HG03280 (cell line): Measurements from ENCODE around the gene SFRP4.

Experiments used
- ATAC-seq: cut with Tn5 transposase; IDR thresholded peaks from one replicate; pipeline ENCODE4 v1.9.1; 2021; ENCODE audit warnings: mild to moderate bottlenecking, moderate library complexity; ENCODE audit not compliant: unreplicated experiment

The SFRP4 gene

DNA sequence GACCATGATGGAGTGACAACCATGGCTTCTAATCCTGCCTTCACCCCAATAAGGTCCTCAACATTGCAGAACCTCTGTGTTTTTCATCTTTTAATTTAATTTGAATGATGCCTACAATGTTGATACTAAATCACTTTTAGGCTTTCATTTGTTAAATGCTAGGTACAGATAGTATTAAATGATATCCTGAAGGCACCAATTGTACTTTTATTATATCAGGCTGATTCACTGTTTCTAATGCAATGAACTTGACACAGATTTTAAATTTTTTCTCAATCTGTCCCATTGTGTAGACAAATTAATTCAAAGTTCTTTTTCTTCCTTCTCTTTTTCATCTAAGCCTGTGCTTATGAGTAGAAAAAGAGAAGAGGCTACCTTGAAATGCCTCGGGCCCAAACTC is 9.0 kb upstream of the SFRP4 start:
- no peak for ATAC-seq

DNA sequence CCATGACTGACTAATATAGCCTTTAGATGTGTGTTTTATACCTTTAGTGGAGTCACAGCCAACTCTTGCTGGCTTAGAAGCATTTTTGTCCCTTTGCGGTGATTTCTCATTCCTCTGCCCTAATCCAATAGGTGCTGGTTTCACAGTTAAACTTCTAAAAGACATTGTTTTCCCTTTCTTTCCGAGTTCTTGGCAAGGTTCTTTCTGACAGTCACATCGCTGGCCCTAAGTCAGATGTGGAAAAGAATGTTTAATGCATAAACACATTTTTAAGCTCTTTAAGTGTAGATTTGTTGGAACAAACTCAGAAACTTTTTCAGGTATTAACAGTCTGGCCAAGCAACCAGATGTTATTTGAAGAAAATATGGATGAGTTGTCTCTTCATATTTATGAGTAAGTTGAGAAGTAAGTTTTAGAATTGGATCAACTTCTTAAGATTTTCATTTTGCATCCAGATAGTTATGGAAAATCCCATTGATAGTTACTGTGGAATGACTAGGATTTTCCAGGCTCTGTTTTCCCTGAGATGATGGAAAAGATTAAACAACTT is 7.9 kb upstream of the SFRP4 start:
- no peak for ATAC-seq

DNA sequence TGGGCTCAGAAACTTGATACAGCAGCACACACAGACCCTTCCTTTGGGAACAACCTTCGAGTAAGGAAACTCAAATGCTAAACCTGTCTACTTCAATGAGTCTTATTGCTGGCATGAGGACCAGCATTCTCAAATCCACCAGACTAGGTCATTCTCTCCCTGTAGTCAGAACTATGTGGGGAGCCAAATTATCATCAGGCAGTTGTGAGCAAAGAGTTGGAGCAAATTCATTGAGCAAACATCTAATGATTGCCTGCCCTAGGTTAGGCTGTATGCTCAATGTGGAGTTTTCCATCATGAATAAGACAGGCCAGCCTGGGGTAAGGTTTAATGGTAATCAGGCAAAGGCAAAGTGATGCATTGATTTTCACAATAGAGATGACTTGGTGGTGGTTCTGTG is 7.4 kb upstream of the SFRP4 start:
- ATAC-seq: no peak

DNA sequence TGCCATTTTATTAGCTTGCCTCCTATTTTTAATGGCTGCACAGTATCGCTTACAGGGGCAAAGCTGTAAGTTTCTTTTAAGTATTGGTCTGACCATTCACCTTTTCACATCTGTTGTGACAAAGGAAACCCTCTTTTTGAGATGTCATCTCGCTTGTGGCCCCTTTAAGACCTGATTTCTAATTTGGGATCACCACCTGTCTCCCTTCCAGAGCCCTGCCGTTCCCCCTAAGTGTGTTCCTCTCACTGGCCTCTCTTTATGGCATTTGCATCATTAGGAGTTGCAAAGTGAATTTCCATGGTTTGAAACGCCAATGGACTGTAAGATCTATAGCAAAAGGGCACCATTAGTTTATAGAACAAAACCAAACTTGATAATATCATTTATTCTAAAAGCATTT is 5.3 kb upstream of the SFRP4 start:
- no peak for ATAC-seq

DNA sequence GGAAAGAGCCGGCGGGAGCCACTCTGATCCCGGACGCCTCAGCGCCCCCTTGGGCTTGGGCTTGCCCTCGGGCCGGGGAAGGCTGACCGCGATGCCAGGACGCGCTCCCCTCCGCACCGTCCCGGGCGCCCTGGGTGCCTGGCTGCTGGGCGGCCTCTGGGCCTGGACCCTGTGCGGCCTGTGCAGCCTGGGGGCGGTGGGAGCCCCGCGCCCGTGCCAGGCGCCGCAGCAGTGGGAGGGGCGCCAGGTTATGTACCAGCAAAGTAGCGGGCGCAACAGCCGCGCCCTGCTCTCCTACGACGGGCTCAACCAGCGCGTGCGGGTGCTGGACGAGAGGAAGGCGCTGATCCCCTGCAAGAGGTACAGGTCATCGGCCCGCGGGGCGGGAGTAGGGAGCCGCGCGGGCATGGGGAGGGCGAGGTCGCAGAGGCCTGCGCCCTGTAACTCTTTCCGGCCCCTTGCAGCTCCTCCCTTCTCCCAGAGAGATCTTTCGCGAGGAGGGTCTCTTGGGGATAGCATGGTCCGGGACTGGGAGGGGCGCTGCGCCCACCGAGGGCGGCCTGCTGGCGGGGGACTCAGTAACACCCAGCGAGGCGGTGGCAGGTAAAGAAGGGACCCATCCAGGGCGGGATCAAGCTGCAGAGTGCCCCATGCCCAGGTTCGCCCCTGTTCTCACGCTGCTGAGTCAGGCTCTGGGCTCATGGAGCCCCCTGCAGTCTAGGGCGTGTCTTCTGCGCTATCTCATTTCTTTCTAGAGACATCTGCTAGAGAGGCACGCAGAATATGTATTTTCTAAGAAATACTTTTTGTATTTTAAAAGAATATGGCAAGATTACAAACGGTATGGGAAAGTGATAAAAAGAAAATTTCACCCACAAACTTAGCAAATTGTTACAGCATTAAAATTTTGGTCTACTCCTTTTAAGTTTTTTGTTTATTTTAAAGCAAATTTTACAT is 4.5 kb upstream of the SFRP4 start:
- ATAC-seq: no peak

DNA sequence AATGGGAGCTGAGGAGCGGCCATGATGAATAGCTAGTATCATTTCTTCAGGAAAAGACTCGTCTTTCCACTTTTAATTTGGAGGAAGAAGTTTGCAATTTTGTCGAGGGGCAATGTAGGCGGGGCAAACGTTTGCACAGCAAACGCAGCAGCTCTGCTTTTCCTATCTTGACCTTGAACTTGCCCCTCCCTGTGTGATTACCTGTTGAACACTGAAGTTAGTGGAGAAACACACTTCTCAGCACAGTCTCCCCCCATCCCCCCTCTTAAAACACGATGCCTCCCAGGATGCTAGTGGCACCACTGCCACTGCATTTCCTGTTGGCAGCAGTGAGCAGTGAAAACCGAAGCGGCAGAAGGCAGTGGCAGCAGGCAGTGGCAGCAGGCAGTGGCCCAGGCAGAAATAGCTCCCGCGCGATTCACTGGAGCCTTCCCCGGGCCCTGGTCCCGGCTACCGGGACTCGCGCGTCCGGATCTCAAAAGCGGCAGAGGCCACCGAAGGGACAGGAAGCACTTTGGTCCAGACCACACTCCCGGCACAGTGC is 3.8 kb upstream of the SFRP4 start, which contains the start of gene EPDR1:
Gene EPDR1, plus strand, starts transcription at position 336 of the 544 bp plus-strand sequence. CDS start 300 bp downstream, outside the sequence.
- no peak for ATAC-seq

DNA sequence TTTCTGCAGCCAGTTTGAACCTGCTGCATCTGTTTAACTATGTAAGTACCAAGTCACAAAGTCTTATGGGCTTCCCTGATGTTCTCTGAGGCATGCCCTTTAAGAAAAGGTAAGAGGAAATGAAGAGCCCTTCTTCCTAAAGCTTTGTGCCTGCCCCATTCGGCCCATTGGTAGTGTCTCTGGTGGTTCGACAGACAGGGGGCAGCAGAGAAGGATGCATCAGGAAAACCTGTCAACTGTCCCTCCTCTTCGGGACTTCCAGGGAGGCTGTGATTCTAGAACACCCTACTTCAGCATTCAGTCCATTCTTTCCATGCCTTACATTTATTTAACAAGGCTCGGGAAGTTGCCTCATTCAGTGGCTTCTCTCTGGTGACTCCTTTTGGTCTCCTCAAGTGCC is 1.9 kb upstream of the SFRP4 start:
- ATAC-seq: no peak

DNA sequence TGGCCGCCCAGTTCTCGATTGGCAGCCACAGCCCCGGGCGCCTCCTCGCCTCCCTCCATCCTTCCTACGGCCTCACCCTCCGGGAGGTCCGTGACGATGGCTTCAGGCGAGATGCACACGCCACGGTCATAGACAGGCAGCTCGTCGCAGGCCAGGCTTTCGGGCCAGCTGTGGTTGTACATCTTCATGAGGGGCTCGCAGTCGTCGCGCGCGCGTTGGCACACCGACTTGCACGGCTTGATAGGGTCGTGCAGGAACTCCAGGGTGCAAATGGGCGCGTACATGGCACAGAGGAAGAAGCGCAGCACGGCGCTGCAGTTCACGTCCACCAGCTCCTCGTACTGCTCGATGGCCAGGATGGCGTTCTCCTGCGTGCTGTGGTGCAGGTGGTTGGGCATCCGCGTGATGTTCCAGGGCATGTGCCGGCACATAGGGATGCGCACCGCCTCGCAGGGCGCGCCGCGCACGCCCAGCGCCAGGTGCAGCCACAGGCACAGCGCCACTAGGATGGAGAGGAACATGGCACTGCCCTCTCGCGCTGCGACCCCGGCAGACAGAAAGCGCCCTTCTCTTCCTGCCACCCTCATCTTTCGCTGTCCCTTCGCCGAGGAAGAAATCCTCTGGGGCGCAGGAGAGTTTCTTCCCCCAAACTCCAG is 472 bp downstream of the SFRP4 start:
- no peak for ATAC-seq

DNA sequence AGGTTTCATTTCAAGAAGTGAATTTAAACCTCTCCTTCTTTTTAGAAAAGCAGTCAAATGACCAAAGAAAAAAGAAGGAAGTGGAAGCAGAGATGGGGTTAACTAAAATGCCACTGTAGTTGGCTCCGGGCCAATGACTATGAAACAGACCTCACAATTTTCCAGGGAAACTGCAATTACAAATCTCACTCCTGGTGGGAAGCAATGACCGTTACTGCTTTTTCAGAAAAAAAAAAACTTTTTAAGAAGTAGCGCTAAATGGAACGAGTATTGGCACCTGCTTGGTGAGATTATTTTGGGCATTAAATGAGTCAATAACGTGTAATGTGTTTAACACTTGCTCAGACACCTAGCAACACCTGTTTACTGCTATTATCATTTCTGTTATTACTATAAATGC is 1.2 kb downstream of the SFRP4 start:
- peak; percentile 33 for ATAC-seq

DNA sequence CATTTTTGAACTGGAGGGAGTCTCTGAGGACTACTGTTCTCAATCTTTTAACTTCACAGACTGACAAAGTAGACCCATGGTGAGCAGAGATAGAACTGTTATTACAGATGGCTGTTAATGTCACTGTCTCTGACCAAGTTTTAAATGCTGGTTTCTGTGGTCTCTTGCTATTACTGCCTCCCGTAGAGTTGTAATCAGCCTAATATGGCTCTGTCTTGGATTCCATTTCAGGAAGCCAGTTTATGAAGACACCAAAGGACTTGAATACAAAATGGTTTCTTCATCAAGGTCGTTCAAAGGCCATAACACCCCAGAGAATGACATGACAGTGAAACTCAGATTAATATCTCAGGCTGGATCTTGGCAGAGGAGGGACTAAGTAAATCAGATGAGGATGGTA is 3.9 kb downstream of the SFRP4 start:
- no peak for ATAC-seq

DNA sequence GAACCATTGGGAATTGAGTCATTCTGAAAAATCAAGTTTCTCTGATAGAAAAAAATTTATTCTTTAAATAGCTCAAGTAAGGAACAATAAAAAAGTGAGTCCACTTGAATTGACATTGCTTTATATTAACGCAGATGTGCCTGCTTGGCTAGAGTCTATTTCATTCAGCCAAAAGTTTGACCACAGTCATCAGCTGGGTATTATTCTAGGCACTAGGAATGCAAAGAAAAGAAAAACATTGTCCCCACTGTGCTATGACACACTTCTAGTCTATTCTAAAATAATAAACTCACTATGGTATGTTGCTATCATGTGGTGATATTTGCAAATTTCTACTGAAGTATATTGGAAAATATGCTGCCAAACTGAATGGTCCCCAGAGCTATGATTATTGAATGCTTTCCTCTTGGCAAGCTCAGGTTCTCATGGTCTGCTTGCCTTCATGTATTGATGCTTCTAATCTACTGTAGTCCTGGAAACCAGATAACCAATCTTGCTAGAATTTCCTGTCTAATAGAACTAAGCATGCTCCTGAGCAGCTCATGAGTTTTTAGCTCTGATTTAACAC is 8.3 kb downstream of the SFRP4 start:
- ATAC-seq: no peak

DNA sequence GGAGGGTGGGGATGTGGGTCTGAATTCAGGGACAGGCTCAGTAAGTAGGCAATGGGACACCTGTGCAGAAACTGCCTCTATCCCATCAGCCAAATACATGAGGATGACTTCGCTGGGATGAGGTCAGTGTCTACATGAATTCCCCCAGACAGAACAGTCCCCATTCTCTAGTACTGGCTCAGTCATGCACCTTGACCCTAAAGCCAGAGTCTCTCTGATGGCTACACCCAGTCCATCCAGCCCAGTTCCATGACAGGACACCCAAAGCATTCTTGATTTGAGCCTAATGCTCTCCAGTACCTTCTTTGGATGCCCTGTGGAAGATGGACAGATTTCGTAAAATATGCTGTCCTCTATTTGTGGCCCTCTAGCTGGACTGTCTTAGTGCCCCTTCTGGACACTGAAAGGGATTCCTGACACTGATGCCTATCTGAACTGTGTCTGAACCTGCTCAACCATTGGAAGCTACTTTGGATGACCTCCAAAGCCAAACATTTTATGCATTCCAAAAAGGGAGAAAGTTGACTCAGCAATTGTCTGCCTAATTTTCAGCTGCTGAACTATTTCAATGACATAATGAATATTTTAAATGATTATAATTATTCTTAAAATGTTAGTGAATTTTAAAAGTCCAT is 14.6 kb downstream of the SFRP4 start:
- ATAC-seq: no peak

DNA sequence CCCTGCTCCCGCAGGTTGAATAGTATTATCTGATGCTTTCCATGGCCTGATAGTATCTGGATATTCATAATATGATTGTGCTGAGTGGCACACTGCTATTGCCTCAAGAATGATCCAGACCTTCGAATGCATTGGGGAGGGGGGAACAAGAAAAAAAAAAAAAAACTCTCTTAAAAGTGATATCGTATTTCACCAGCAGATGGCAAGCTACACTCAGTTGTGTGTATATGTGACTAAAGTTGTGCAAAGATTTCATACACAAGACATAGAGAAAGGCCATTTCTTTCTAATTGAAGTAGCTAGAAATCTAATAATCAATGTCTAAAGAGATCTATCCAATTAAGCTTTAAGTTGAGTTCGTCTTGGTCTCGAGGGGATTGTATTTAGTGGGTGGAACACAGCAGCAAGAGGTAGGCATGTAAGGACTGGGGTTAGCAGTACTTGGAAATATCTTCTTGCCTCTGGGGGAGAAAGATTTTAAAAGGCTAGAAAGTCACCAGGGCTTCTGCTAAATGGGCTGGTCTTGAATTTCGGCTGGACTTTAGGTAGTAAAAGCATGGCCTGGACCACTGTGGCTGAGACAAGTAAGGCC is 15.3 kb downstream of the SFRP4 start:
- ATAC-seq: no peak

DNA sequence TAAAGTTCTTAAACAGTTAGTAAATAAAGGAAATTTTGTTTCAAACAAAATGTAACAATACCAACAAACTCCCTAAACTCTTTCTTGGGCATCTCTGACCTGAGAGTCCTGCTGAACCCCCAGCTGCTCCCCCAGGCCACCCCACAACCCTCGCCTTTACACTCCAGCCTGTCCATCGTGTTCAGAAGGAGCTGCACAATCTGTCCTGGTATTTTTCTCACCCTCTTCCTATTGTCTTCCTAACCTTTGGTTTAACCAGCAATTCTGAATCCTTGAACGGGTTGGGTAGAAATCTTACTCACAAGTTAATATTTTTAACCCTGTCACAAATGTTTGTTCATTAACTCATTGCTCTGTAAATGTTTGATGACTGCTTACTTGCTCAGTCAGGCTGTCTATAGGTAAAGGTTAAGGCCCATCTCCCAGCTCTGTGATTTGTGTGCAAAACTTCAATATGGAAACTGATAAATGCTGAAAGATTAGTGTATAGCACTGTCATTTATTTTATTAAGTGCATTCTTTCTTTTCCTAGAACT is 16.8 kb downstream of the SFRP4 start:
- no peak for ATAC-seq

DNA sequence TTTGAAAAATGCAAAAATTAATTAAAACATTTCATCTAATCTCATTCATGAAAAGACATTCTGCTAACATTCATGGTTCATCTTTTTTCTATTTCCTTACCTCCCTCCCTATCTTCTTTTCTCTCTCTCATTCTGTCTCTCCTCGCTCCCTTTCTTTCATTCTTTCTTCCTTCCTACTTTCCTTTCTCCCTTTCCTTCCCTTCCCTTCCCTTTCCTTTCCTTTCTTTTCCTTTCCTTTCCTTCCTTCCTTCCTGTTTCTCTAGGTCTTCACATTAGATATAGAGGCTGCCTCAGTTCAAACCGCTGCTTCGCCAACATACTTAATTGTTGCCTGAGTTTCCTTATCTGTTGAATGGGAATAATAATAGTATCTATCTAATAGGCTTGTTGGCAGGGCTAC is 21.9 kb downstream of the SFRP4 start:
- no peak for ATAC-seq

DNA sequence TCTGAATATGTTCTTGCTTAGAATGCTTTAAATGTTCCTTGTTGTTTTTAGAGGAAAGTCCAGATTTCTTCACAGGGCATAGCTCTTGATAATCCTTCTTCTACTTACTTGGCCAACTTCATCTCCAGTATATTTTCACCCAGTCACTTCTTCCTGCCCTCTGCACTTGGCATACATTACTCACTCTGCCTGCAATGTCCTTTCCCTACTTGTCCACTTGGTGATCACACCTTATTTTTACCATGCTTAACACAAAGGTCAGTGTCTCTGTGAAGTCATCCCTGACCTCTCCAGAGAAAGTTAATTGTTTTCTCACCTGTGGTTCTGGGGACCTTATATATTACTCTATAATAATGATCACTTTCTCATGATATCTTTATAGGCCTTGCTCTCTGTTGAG is 23.3 kb downstream of the SFRP4 start:
- ATAC-seq: no peak

DNA sequence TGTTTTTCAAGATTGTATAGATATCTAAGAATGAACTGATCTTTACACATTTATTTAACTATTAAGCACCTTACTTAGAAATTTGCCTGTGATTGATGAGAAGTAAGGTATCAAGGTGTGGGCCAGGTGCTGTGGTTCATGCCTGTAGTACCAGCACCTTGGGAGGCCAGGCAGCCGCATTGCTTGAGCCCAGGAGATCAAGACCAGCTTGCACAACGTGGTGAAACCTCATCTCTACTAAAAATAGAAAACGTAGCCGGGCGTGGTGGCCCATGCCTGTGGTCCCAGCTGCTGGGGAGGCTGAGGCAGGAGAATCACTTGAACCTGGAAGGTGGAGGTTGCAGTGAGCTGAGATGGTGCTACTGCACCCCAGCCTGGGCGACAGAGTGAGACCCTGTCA is 34.5 kb downstream of the SFRP4 start:
- no peak for ATAC-seq
